K562 (cell line): ENCODE measurements around the gene AGPAT3. TPM values are rescaled to one million over a fixed set of nuclear protein-coding genes. Genes with fewer than 3 reads are reported as not detected.

Experiments used
- LEF1 ChIP-seq: fragments of 450-650 bp; IDR thresholded peaks from 2 replicates; pipeline ENCODE4 v1.6.1; 2016; ENCODE audit warnings: mild to moderate bottlenecking
- POLR2AphosphoS5 ChIP-seq: IDR thresholded peaks from 2 replicates; pipeline ENCODE4 v1.6.1; 2011; ENCODE audit warnings: mild to moderate bottlenecking, low read depth, low read length, moderate library complexity; ENCODE audit not compliant: control insufficient read depth, insufficient read depth
- POU5F1 ChIP-seq: fragments of 150-350 bp; IDR thresholded peaks from 2 replicates; pipeline ENCODE4 v1.6.1; 2014; ENCODE audit warnings: borderline replicate concordance, low read length, low read depth, mild to moderate bottlenecking; ENCODE audit not compliant: partially characterized antibody
- RAD51 ChIP-seq: fragments of 450-650 bp; IDR thresholded peaks from 2 replicates; pipeline ENCODE4 v1.7.1; 2016; ENCODE audit warnings: low read depth, mild to moderate bottlenecking, borderline replicate concordance
- RBM17 ChIP-seq: fragments of 200-400 bp; formaldehyde crosslinking; IDR thresholded peaks from 2 replicates; pipeline ENCODE4 v1.6.1; 2017; ENCODE audit warnings: low read depth, mild to moderate bottlenecking, low read length, borderline replicate concordance
- TAF15 ChIP-seq: fragments of 200-400 bp; formaldehyde crosslinking; IDR thresholded peaks from 2 replicates; pipeline ENCODE4 v1.6.1; 2017; ENCODE audit warnings: mild to moderate bottlenecking, low read depth, low read length, moderate library complexity
- TCF7L2 ChIP-seq: fragments of 150-350 bp; IDR thresholded peaks from 2 replicates; pipeline ENCODE4 v1.6.1; 2016; ENCODE audit warnings: low read depth, mild to moderate bottlenecking, low read length, moderate library complexity
- ZNF232 ChIP-seq: sonication (generic); formaldehyde crosslinking; IDR thresholded peaks from 2 replicates; pipeline ENCODE4 v1.8.0; 2022; ENCODE audit warnings: mild to moderate bottlenecking, missing genetic modification reagents
- ZNF3 ChIP-seq: fragments of 250-450 bp; sonication (Bioruptor Pico); IDR thresholded peaks from 2 replicates; pipeline ENCODE4 v1.5.0; 2021; ENCODE audit warnings: mild to moderate bottlenecking, moderate library complexity
- ZNF316 ChIP-seq: fragments of 450-650 bp; IDR thresholded peaks from 2 replicates; pipeline ENCODE4 v1.6.1; 2016
- ZNF583 ChIP-seq: fragments of 250-450 bp; sonication (Bioruptor Pico); IDR thresholded peaks from 2 replicates; pipeline ENCODE4 v1.4.0; 2020
- ZNF695 ChIP-seq: fragments of 450-650 bp; formaldehyde crosslinking; IDR thresholded peaks from 2 replicates; pipeline ENCODE4 v1.4.0; 2020; ENCODE audit warnings: mild to moderate bottlenecking, moderate library complexity
- ZNF717 ChIP-seq: fragments of 250-450 bp; sonication (Bioruptor Pico); IDR thresholded peaks from 2 replicates; pipeline ENCODE4 v1.5.0; 2021
- ZSCAN32 ChIP-seq: fragments of 450-650 bp; formaldehyde crosslinking; IDR thresholded peaks from 2 replicates; pipeline ENCODE4 v1.4.0; 2020; ENCODE audit warnings: mild to moderate bottlenecking, moderate library complexity
- polyA plus RNA-seq, 8 experiments: library from polyadenylated mRNA; depleted of rRNA in 4 of 8; stranded (reverse) in 5 of 8; unstranded in 3 of 8; fragments of >200 nt; fragmentation: Nextera tagmentation in 2 of 8; fragmentation: Illumina TruSeq in 1 of 8; extraction: Ambion mirVana in 2 of 8; extraction: Trizol in 1 of 8; gene quantifications; 2 replicates each; pipeline versions ENCODE4 v1.2.1 to v1.2.3, GENCODE V29; 2011 to 2014; ENCODE audit warnings: inconsistent platforms in 1 of 8, missing spikeins in 1 of 8
- total RNA-seq, 7 experiments: library from RNA; depleted of rRNA in 6 of 7; stranded (reverse); fragments of >200 nt in 6 of 7; fragmentation: Illumina TruSeq in 2 of 7; extraction: Trizol in 2 of 7; gene quantifications; 2 replicates each; pipeline versions ENCODE4 v1.2.1 to v1.2.3, GENCODE V29; 2011 to 2021; ENCODE audit warnings: low replicate concordance in 1 of 7
- TF ChIP-seq, protein P1 (sequence below): fragments of 250-450 bp; sonication (Bioruptor Pico); IDR thresholded peaks from 2 replicates; pipeline ENCODE4 v1.9.0; 2021; ENCODE audit warnings: mild to moderate bottlenecking
- TF ChIP-seq, protein P2 (sequence below): sonication (generic); formaldehyde crosslinking; IDR thresholded peaks from 2 replicates; pipeline ENCODE4 v1.8.1; 2023; ENCODE audit warnings: mild to moderate bottlenecking, missing genetic modification reagents
- TF ChIP-seq, protein P3 (sequence below): fragments of 200-800 bp; sonication (Bioruptor generic); IDR thresholded peaks from 2 replicates; pipeline ENCODE4 v1.6.1; 2017; ENCODE audit warnings: missing genetic modification characterization, missing compliant biosample characterization
- TF ChIP-seq, protein P4 (sequence below): fragments of 250-450 bp; sonication (Bioruptor Pico); IDR thresholded peaks from 2 replicates; pipeline ENCODE4 v1.8.0; 2021; ENCODE audit warnings: mild to moderate bottlenecking, moderate library complexity
- TF ChIP-seq, protein P5 (sequence below): fragments of 250-450 bp; sonication (Bioruptor Pico); IDR thresholded peaks from 2 replicates; pipeline ENCODE4 v1.5.0; 2021; ENCODE audit warnings: mild to moderate bottlenecking, moderate library complexity

Gene AGPAT3
- total and polyA plus RNA-seq, 9 of the 15 experiments (the other 6 are each of a cell fraction or from before 2014, with no cell fraction given) = 1.5 to 88.4 (median 35.7) TPM

DNA sequence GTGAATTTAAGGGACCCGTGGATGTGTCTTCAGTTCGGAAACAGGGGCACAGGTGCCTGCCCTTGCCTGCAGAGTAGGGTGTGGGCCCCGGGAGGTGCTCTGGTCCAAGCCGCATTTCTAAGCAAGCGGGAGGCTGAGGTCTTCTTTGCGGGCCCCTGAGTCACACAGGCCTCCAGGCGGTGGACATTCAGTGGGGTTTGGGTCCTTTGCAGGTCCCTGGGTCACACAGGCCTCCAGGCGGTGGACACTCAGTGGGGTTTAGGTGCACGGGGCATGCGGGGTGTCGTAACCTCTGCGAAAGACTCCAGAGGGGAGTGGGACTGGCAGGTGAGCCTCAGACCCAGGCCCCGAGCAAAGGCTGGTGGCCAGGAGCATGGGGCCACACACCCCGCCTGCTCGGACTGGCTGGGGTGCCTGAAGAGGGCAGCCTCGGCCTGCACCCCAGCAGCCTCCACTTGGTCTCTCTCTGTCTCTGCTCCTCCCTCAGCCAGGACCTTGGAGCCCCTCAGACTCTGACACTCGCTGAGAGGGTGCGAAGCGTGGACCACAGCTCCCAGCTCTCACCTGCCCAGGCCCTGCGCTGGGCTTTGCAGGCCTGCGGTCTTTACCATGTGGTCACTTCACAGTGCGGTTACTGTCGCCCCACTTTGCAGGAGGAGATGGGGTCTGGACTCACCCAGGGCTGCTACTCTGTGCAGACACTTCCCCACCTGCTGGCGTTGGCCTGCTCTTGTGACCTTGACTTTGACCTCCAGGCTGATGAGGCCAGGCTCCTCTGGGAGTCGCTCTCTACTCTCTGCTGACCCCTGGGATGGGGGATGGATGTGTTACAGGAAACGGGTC, 6.0 kb upstream of the AGPAT3 start (continued):
- TF ChIP-seq, protein P1, sequence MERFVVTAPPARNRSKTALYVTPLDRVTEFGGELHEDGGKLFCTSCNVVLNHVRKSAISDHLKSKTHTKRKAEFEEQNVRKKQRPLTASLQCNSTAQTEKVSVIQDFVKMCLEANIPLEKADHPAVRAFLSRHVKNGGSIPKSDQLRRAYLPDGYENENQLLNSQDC (CRISPR knock-in tag) = no peak
- TF ChIP-seq ZNF583 (CRISPR knock-in tag) = no peak
- TF ChIP-seq ZNF695 (CRISPR knock-in tag) = no peak
- no peak for TF ChIP-seq TCF7L2
- TF ChIP-seq ZNF717 (CRISPR knock-in tag) = no peak
- TF ChIP-seq, protein P2, sequence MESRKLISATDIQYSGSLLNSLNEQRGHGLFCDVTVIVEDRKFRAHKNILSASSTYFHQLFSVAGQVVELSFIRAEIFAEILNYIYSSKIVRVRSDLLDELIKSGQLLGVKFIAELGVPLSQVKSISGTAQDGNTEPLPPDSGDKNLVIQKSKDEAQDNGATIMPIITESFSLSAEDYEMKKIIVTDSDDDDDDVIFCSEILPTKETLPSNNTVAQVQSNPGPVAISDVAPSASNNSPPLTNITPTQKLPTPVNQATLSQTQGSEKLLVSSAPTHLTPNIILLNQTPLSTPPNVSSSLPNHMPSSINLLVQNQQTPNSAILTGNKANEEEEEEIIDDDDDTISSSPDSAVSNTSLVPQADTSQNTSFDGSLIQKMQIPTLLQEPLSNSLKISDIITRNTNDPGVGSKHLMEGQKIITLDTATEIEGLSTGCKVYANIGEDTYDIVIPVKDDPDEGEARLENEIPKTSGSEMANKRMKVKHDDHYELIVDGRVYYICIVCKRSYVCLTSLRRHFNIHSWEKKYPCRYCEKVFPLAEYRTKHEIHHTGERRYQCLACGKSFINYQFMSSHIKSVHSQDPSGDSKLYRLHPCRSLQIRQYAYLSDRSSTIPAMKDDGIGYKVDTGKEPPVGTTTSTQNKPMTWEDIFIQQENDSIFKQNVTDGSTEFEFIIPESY (CRISPR knock-in tag) = peak; percentile 68
- no peak for TF ChIP-seq POU5F1
- no peak for TF ChIP-seq LEF1
- TF ChIP-seq, protein P3, sequence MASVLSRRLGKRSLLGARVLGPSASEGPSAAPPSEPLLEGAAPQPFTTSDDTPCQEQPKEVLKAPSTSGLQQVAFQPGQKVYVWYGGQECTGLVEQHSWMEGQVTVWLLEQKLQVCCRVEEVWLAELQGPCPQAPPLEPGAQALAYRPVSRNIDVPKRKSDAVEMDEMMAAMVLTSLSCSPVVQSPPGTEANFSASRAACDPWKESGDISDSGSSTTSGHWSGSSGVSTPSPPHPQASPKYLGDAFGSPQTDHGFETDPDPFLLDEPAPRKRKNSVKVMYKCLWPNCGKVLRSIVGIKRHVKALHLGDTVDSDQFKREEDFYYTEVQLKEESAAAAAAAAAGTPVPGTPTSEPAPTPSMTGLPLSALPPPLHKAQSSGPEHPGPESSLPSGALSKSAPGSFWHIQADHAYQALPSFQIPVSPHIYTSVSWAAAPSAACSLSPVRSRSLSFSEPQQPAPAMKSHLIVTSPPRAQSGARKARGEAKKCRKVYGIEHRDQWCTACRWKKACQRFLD (CRISPR knock-in tag) = no peak
- TF ChIP-seq ZNF232 (CRISPR knock-in tag) = no peak
- TF ChIP-seq RAD51 = no peak
- no peak for TF ChIP-seq ZSCAN32
- TF ChIP-seq, protein P4, sequence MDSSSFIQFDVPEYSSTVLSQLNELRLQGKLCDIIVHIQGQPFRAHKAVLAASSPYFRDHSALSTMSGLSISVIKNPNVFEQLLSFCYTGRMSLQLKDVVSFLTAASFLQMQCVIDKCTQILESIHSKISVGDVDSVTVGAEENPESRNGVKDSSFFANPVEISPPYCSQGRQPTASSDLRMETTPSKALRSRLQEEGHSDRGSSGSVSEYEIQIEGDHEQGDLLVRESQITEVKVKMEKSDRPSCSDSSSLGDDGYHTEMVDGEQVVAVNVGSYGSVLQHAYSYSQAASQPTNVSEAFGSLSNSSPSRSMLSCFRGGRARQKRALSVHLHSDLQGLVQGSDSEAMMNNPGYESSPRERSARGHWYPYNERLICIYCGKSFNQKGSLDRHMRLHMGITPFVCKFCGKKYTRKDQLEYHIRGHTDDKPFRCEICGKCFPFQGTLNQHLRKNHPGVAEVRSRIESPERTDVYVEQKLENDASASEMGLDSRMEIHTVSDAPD (CRISPR knock-in tag) = no peak
- 0 out of 2 replicates have a peak, but pooled peaks have one; percentile 71 for TF ChIP-seq TAF15
- no peak for TF ChIP-seq RBM17
- no peak for TF ChIP-seq ZNF3 (CRISPR knock-in tag)
- TF ChIP-seq, protein P5, sequence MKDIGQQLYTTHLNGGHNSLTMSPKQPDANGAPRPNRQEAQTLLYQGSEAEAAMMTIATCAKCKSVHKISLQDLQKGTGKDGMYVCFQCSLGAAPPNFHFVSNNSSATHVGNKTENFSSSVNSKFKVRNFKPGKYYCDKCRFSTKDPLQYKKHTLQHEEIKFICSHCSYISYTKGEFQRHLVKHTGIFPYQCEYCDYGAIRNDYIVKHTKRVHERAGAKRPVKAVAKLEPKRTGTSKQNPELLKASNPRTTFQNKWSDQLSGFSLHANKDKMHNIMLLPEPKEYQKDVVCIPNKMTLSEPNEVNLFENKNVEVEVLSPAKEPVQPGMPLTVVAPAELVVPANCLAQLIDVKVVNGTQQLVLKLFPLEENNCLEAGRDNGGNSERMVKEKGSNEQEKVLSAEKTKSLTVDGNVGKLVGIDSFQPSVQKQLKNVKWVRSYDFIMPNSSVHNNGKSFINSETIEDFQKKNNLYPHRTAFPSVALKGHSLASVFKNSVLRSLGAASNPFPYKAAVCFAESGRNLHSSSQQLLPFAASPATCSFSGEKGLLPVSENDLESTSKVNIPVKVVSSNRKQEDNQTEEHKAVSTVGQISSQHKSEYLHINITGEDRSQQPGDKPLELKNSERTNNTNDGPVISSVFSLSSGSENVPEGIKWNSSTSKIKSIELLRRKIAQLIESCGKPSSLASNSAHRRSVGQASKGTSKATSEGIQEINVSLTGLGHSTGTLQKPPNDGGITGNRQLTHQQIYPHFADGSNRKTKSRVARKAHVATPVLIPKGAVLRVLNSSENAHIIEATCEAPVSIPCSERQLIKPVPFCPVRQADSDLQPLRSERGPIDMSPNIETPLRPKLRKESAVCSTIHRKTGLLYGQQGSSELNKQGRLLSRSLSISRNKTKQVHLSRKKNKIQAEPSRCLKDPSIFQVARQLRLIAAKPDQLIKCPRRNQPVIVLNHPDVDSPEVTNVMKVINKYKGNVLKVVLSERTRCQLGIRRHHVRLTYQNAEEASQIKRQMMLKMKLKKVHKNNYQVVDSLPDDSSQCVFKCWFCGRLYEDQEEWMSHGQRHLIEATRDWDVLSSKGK (CRISPR knock-in tag) = no peak
- TF ChIP-seq POLR2AphosphoS5 = no peak
- TF ChIP-seq ZNF316 = no peak
